ENCODE data around the gene EDA2R.

Gene EDA2R

DNA sequence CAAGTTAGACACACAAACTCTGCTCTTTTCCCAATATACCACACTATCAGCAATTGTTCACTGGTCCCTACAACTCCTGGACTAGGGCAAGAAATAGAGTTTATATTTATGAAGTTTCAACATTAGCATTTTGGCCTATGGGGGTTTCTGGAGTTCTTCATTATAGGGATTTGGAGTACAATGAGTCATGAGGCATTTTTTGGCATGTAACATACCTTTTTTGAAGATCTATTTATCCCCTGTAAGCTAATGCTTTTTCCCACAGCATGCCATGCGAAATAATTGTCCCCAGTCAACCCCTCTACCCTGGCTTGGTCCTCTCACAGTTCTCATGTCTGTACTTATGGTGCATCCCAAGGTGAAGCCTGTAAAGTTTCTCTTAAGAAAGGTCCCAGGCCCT lies 36.7 kb upstream of the EDA2R start:
- DNase-seq (ENCODE audit: low read depth): peak; percentile 37
- TF ChIP-seq CTCF (IDR thresholded peaks at IDR 0.05; ENCODE audit: low read length, missing control alignments): no peak
- no peak overlapping the region for H3K4me3 ChIP-seq (replicated peaks; ENCODE audit: low read depth, low read length)

DNA sequence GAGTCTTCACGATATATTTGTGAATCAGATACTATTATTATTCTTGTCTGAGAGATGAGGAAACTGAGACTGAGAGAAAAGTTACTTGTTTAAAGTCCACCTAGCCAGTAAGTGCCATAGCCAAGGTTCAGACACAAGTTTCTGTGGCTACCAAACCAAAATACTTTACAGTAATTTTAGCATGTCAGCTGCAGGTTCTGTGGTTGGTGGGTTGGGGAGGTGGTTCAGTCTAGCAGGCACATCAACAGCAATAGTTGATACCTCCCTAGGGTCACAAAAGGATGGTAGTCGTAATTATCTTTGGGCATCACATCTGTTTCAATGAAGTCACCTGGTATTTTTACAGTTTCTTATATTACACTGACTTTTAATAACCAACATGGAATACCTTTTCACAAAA lies 35.6 kb upstream of the EDA2R start:
- H3K4me3 ChIP-seq (replicated peaks; ENCODE audit: low read depth, low read length): no peak overlapping the region
- DNase-seq (ENCODE audit: low read depth): no peak
- no peak for TF ChIP-seq CTCF (IDR thresholded peaks at IDR 0.05; ENCODE audit: low read length, missing control alignments)

GRCh38 chrX:66672106-66672505 lies 33.2 kb upstream of the EDA2R start:
- H3K4me3 ChIP-seq (replicated peaks; ENCODE audit: low read depth, low read length): no peak overlapping the region
- no peak for TF ChIP-seq CTCF (IDR thresholded peaks at IDR 0.05; ENCODE audit: low read length, missing control alignments)
- DNase-seq (ENCODE audit: low read depth): peak; percentile 15

GRCh38 chrX:66654411-66654810 lies 15.5 kb upstream of the EDA2R start:
- no peak for DNase-seq (ENCODE audit: low read depth)
- H3K4me3 ChIP-seq (replicated peaks; ENCODE audit: low read depth, low read length): no peak overlapping the region
- TF ChIP-seq CTCF (IDR thresholded peaks at IDR 0.05; ENCODE audit: low read length, missing control alignments): no peak

- H3K4me3 ChIP-seq (replicated peaks; ENCODE audit: low read depth, low read length): no peak overlapping the region
- TF ChIP-seq CTCF (IDR thresholded peaks at IDR 0.05; ENCODE audit: low read length, missing control alignments): no peak
- DNase-seq (ENCODE audit: low read depth): peak; percentile 74
These were observed 3.5 kb downstream of the EDA2R start for GRCh38 chrX:66635360-66635759.

GRCh38 chrX:66634272-66634671 lies 4.6 kb downstream of the EDA2R start:
- DNase-seq (ENCODE audit: low read depth): no peak
- H3K4me3 ChIP-seq (replicated peaks; ENCODE audit: low read depth, low read length): no peak overlapping the region
- no peak for TF ChIP-seq CTCF (IDR thresholded peaks at IDR 0.05; ENCODE audit: low read length, missing control alignments)

GRCh38 chrX:66633541-66633940 lies 5.3 kb downstream of the EDA2R start:
- peak; percentile 74 for DNase-seq (ENCODE audit: low read depth)
- no peak overlapping the region for H3K4me3 ChIP-seq (replicated peaks; ENCODE audit: low read depth, low read length)

More at GRCh38 chrX:66633541-66633940, 5.3 kb downstream of the EDA2R start:
- no peak for TF ChIP-seq CTCF (IDR thresholded peaks at IDR 0.05; ENCODE audit: low read length, missing control alignments)
